ENCODE measurements around the gene HNRNPA2B1. TPM values are rescaled to one million over a fixed set of nuclear protein-coding genes. Genes with fewer than 3 reads are reported as not detected.
A peak's percentile ranks its signal among the peaks of the same experiment; 100 is the strongest.

Gene HNRNPA2B1
- total and polyA plus RNA-seq, 8 donors = 338 to 1,529 (median 1,312) TPM

DNA sequence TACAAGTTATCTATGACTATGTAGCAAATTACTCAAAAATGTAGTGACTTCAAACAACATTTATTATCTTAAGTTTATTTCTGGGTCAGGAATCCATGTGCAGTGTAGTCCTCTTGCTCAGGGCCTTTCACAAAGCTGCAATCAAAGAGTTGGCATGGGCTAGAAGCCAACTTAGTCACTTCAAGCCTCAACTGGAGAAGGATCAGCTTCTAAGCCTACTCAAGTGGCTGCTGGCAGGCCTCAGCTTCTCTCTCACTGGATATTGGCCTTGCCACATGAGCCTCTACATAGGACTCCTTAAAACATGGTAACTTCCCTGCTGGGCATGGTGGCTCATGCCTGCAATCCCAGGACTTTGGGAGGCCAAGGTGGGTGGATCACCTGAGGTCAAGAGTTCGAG, 53.5 kb downstream of the HNRNPA2B1 start:
- peak; percentile 74 for ATAC-seq
- H3K36me3 ChIP-seq = no peaks in the 10 kb centered on the region

GRCh38 chr7:26145238-26145637, 55.3 kb downstream of the HNRNPA2B1 start:
- H3K4me1 ChIP-seq = peaks cover 3 to 10% of the 10 kb centered on the region in 2 donors
- no peaks in the 10 kb centered on the region for H3K36me3 ChIP-seq
- no peak for DNase-seq
- no peaks in the 10 kb centered on the region for H3K9me3 ChIP-seq
- H3K4me3 ChIP-seq = no peak overlapping the region
- no peak overlapping the region for H3K27ac ChIP-seq
- no peaks in the 10 kb centered on the region for H3K27me3 ChIP-seq
- intact Hi-C loops (cut with DNase I) = no loop called here
- TF ChIP-seq CTCF (IDR thresholded peaks at IDR 0.05) = no peak
- no peak for ATAC-seq

More for the DNA sequence above, 53.5 kb downstream of the HNRNPA2B1 start:
- peak in 1 of 4 donors; percentile 74 for DNase-seq
- no peak for TF ChIP-seq CTCF (IDR thresholded peaks at IDR 0.05)
- intact Hi-C loops (cut with DNase I) = no loop called here
- H3K27ac ChIP-seq = no peak overlapping the region
- peaks cover 0 to 5% of the 10 kb centered on the region in 2 donors for H3K4me1 ChIP-seq
- no peaks in the 10 kb centered on the region for H3K9me3 ChIP-seq
- peaks cover 0 to 3% of the 10 kb centered on the region in 2 donors for H3K27me3 ChIP-seq
- no peak overlapping the region for H3K4me3 ChIP-seq

DNA sequence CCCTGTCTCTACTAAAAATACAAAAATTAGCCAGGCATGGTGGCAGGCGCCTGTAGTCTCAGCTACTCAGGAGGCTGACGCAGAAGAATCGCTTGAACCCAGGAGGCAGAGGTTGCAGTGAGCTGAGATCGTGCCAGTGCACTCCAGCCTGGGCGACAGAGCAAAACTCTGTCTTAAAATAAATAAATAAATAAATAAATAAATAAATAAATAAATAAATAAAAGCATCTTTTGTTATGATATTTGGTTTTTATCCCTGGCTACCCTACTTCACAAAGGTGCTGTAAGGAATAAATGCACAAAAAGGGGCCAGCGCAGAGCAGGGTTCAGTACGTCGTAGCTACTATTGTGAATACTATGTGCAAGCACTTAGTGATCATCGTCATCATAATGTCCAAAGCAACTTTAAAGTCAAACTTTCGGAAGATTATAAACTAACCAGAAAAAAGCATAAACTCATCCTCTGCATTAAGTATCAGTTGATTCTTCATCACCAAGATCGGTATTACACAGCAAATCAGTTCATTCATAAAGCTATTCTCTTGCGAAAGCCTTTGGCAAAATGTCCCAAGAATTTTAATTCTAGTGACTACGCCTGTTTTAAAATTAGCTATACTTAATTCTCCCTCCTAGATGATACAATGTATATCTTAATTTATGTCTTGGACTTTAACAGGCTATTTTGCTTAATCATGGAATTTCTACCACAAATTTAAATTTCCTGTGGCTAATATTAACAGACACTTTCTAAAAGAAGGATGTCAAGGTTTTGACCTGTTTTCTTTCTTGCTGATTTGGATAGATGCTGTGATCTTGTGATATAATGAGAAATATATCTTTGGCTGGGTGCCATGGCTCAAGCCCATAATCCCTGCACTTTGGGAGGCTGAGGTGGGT, 56.1 kb downstream of the HNRNPA2B1 start:
- H3K27me3 ChIP-seq = no peaks in the 10 kb centered on the region
- H3K9me3 ChIP-seq = no peaks in the 10 kb centered on the region
- peaks cover 3 to 15% of the 10 kb centered on the region in 2 donors for H3K4me1 ChIP-seq
- no peak overlapping the region for H3K27ac ChIP-seq
- intact Hi-C loops (cut with DNase I) = no loop called here
- TF ChIP-seq CTCF (IDR thresholded peaks at IDR 0.05) = no peak
- DNase-seq = peak in 1 of 4 donors; percentile 39
- no peaks in the 10 kb centered on the region for H3K36me3 ChIP-seq
- H3K4me3 ChIP-seq = no peak overlapping the region
- ATAC-seq = no peak

- TF ChIP-seq CTCF (IDR thresholded peaks at IDR 0.05) = no peak
- intact Hi-C loops (cut with DNase I) = no loop called here
- Histone ChIP-seq H3K9me3 (no peaks in the 10 kb centered on the region), H3K4me1 (peaks cover 3 to 15% of the 10 kb centered on the region in 2 donors), H3K36me3 (no peaks in the 10 kb centered on the region), H3K27ac (no peak overlapping the region), H3K27me3 (no peaks in the 10 kb centered on the region), H3K4me3 (no peak overlapping the region)
- DNase-seq = no peak
- ATAC-seq = peak; percentile 63
Measured at GRCh38 chr7:26143298-26144048, 57.1 kb downstream of the HNRNPA2B1 start.

DNA sequence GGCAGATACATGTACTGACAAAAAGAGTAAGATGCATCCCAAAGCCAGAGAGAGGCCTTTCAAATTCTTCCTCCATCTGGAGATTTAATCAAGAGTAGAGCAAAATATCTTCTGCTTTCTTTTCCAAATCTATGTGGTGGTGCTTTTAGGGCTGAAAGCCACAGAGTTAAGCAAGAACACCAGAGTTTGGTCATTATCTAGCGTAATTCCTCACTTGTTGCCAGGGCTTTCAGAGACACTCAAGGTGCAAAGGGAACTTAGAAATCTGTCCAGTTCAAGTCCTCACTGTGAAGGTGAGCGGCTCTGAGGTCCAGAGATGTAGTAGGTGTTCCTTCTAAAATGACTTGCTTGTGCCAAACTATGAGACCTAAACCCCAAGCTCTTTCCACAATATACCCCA, 59.5 kb downstream of the HNRNPA2B1 start:
- Histone ChIP-seq H3K4me3 (no peak overlapping the region), H3K36me3 (no peaks in the 10 kb centered on the region), H3K4me1 (peaks cover 3 to 15% of the 10 kb centered on the region in 2 donors), H3K27me3 (no peaks in the 10 kb centered on the region), H3K27ac (no peak overlapping the region), H3K9me3 (no peaks in the 10 kb centered on the region)
- intact Hi-C loops (cut with DNase I) = no loop called here
- no peak for DNase-seq
- TF ChIP-seq CTCF (IDR thresholded peaks at IDR 0.05) = no peak
- peak; percentile 9 for ATAC-seq

All from left lung (tissue), 10 donors.